Prostate gland (tissue), 2 donors: ENCODE results near the gene SCFD2.

Experiments
- CTCF ChIP-seq, 4 experiments: fragments of 200-600 bp in 2 of 4; fragments of 450-650 bp in 2 of 4; sonication (generic) in 2 of 4; IDR thresholded peaks; 1 replicate in 3 of 4; 2 replicates in 1 of 4; pipeline ENCODE4 v1.5.1; 2016 to 2019; ENCODE audit warnings: antibody characterized with exemption in 4 of 4, mild to moderate bottlenecking in 2 of 4, moderate library complexity in 2 of 4
- POLR2A ChIP-seq: fragments of 450-650 bp; IDR thresholded peaks from one replicate; pipeline ENCODE4 v1.6.1; 2016; ENCODE audit warnings: antibody characterized with exemption, mild to moderate bottlenecking
- POLR2AphosphoS5 ChIP-seq: sonication (generic); formaldehyde crosslinking; IDR thresholded peaks from one replicate; pipeline ENCODE4 v1.6.1; 2017; ENCODE audit warnings: antibody characterized with exemption

- peak; percentile 49 for TF ChIP-seq POLR2AphosphoS5
- no peak for TF ChIP-seq CTCF (IDR thresholded peaks at IDR 0.05)
- no peak for TF ChIP-seq POLR2A
Observed at GRCh38 chr4:52848254-52848653, 517.6 kb downstream of the SCFD2 start.
